Nephron (organoid): Measurements from ENCODE around the gene DSCAM.

Source experiments
- H3K27ac Mint-ChIP-seq, 3 experiments: 2 replicates each; pipeline ENCODE4 v1.8.0; 2020; ENCODE audit warnings: mixed read lengths in 3 of 3, mild to moderate bottlenecking in 2 of 3, moderate library complexity in 1 of 3
- H3K27me3 Mint-ChIP-seq: 2 replicates; pipeline ENCODE4 v1.8.0; 2021; ENCODE audit warnings: low read depth, mild to moderate bottlenecking, moderate library complexity, mixed read lengths
- H3K36me3 Mint-ChIP-seq: 2 replicates; pipeline ENCODE4 v1.8.0; 2020; ENCODE audit warnings: low read depth, mixed read lengths
- H3K4me1 Mint-ChIP-seq: 2 replicates; pipeline ENCODE4 v1.8.0; 2020; ENCODE audit warnings: mixed read lengths
- H3K4me3 Mint-ChIP-seq, 3 experiments: 2 replicates each; pipeline ENCODE4 v1.8.0; 2020; ENCODE audit warnings: mild to moderate bottlenecking in 3 of 3, mixed read lengths in 3 of 3, moderate library complexity in 2 of 3
- H3K9me3 Mint-ChIP-seq: 2 replicates; pipeline ENCODE4 v1.8.0; 2020; ENCODE audit warnings: mixed read lengths
- TF ChIP-seq, protein P1 (sequence below), 3 experiments: fragments of 200-600 bp; sonication (generic); IDR thresholded peaks; one replicate each; pipeline ENCODE4 v1.5.0; 2021; ENCODE audit warnings: antibody characterized with exemption in 3 of 3; ENCODE audit not compliant: unreplicated experiment in 3 of 3

DSCAM gene

DNA sequence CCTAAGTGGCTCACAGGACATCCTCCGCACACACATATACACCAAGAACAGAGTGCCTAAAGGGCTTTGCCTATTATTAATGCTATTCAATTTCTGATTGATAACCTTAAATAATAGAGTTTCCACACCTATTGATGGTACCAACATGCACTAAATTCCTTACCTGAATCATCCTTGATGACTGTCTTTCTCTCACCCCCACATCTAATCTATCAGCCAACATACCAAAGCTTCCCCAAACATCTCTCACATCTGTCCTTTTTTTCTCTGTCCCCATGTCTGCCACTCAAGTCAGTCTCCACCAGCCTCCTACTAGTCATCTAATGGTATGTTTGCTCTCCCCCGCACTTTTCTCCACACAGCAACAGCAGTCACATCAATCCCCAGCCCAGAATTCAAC is 174.4 kb downstream of the DSCAM start:
- TF ChIP-seq, protein P1, sequence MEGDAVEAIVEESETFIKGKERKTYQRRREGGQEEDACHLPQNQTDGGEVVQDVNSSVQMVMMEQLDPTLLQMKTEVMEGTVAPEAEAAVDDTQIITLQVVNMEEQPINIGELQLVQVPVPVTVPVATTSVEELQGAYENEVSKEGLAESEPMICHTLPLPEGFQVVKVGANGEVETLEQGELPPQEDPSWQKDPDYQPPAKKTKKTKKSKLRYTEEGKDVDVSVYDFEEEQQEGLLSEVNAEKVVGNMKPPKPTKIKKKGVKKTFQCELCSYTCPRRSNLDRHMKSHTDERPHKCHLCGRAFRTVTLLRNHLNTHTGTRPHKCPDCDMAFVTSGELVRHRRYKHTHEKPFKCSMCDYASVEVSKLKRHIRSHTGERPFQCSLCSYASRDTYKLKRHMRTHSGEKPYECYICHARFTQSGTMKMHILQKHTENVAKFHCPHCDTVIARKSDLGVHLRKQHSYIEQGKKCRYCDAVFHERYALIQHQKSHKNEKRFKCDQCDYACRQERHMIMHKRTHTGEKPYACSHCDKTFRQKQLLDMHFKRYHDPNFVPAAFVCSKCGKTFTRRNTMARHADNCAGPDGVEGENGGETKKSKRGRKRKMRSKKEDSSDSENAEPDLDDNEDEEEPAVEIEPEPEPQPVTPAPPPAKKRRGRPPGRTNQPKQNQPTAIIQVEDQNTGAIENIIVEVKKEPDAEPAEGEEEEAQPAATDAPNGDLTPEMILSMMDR (IDR thresholded peaks at IDR 0.05; ENCODE audit: unreplicated experiment in 3 of 3): no peak
- no peak overlapping the region for H3K27ac Mint-ChIP-seq
- no peaks in the 10 kb centered on the region for H3K27me3 Mint-ChIP-seq
- H3K9me3 Mint-ChIP-seq: no peaks in the 10 kb centered on the region
- no peaks in the 10 kb centered on the region for H3K36me3 Mint-ChIP-seq
- H3K4me1 Mint-ChIP-seq: peaks cover 9% of the 10 kb centered on the region
- H3K4me3 Mint-ChIP-seq: no peak overlapping the region

DNA sequence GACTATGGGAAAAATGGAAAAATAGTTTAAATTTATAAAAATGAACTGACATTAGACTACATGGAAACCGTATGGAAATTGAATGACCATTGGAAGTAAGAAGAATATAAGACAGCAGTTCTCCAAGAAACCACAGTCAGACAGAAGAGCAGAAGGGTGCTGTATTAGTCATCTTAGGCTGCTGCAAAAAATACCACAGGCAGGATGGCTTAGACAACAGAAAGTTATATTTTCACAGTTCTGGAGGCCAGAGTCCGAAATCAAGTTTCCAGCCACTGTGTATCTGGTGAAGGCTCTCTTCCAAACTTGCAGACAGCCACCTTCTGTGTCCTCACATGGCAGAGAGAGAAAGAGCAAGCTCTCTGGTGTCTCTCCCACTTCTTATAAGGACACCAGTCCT is 175.2 kb downstream of the DSCAM start:
- Mint-ChIP-seq H3K4me1 (peaks cover 9% of the 10 kb centered on the region), H3K9me3 (no peaks in the 10 kb centered on the region), H3K36me3 (no peaks in the 10 kb centered on the region), H3K4me3 (no peak overlapping the region), H3K27me3 (no peaks in the 10 kb centered on the region), H3K27ac (no peak overlapping the region)
- TF ChIP-seq, protein P1 (IDR thresholded peaks at IDR 0.05; ENCODE audit: unreplicated experiment in 3 of 3): no peak

DNA sequence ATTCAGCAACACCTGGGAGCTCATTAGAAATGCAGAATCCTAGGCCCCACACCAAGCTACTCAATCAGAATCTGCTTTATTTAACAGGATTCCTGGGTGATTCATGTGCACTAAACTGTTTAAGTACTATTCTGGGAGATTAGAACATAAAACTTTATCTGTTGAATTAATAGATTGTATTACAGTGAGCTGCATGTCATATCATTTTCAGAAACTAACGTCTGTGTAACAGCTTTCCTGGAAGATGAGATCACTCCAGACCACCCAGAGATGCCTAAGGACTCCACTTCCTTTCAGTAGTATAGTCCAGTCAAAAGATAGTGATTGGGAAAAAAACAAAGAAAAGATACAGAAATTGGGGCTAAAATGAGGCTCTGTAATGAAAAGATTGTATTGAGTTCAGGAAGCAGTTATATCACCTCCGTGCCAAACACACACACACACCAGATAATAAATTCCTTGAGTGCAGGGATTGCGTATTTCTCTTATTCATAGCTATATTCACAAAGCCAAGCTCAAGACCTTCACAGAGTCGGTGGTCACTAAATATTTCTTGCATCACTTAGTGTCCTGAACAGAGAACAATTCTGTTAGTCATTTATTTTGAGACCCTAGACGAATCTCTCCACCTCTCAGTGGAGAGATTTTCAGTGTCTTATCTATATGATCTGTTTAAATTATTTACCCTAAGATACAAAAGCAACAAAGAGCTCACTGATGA is 178.2 kb downstream of the DSCAM start:
- no peaks in the 10 kb centered on the region for H3K27me3 Mint-ChIP-seq
- no peaks in the 10 kb centered on the region for H3K9me3 Mint-ChIP-seq
- peak overlapping the region in 2 of 3 experiments; percentile 50 to 84 for H3K27ac Mint-ChIP-seq
- peaks cover 4% of the 10 kb centered on the region for H3K4me1 Mint-ChIP-seq
- no peak overlapping the region for H3K4me3 Mint-ChIP-seq
- TF ChIP-seq, protein P1 (IDR thresholded peaks at IDR 0.05; ENCODE audit: unreplicated experiment in 3 of 3): no peak
- H3K36me3 Mint-ChIP-seq: no peaks in the 10 kb centered on the region

DNA sequence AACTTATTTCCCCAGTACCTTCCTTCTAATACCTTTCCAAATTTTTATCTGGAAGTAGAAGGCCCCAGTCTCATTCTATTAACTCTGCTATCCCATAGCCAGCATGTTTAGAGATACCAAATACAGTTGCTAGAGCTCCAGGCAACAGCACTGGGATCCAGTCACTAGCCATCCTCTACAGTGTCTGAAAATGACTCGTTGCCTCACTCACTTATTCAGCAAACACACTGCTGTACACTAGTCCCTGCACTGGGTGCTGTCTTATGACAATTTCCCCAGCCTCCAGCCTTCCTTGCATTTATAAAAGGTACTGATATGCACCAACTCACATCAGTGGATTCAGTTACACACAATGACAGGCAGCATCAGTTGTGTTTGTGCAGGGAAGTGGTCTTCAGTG is 179.0 kb downstream of the DSCAM start:
- Mint-ChIP-seq H3K4me3 (no peak overlapping the region), H3K27me3 (no peaks in the 10 kb centered on the region), H3K4me1 (peaks cover 4% of the 10 kb centered on the region)

DNA sequence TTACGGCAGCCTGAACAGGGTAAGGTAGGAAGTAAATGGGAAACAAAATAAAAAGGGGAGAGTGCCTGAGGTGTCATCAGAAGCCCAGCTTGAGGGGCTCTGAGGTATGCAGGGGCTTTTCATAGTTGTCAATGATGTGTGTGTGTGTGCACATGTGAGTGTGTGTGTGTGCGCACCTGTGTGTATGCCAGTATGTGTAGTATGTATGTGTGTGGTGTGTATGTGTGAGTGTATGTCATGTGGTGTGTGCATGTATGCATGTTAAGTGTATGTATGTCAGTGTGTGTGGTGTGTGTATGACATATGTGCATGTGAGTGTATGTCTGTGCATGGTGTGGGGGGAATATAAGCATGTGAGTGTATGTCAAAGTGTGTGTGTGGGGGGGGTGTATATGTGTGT is 184.1 kb downstream of the DSCAM start:
- H3K27ac Mint-ChIP-seq: no peak overlapping the region
- no peaks in the 10 kb centered on the region for H3K4me1 Mint-ChIP-seq
- no peaks in the 10 kb centered on the region for H3K9me3 Mint-ChIP-seq
- no peaks in the 10 kb centered on the region for H3K27me3 Mint-ChIP-seq
- TF ChIP-seq, protein P1 (IDR thresholded peaks at IDR 0.05; ENCODE audit: unreplicated experiment in 3 of 3): no peak
- no peak overlapping the region for H3K4me3 Mint-ChIP-seq
- no peaks in the 10 kb centered on the region for H3K36me3 Mint-ChIP-seq

More for the DNA sequence above, 179.0 kb downstream of the DSCAM start:
- Mint-ChIP-seq H3K9me3 (no peaks in the 10 kb centered on the region), H3K36me3 (no peaks in the 10 kb centered on the region), H3K27ac (no peak overlapping the region)
- TF ChIP-seq, protein P1 (IDR thresholded peaks at IDR 0.05; ENCODE audit: unreplicated experiment in 3 of 3): no peak

DNA sequence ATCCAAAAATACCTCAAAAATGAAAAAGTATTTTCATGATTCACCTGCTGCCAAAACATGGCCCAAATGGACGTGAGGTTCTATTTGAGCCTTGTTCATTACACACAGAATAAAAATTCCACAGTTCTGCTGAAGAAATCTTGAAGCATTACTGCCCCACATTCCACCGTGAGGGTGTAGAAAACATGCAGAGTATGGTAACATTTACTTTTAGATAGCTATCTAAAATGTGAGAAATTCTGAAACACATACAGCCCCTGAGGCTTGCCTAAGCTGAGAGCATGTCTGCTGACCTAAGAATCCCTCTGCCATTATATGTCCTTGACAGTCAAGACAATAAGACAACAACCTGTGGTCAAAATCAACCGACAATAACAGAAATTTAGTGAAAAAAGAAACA is 186.5 kb downstream of the DSCAM start:
- Mint-ChIP-seq H3K4me1 (no peaks in the 10 kb centered on the region), H3K27ac (no peak overlapping the region), H3K36me3 (peaks cover 3% of the 10 kb centered on the region), H3K27me3 (no peaks in the 10 kb centered on the region), H3K4me3 (no peak overlapping the region), H3K9me3 (peaks cover 2% of the 10 kb centered on the region)
- TF ChIP-seq, protein P1 (IDR thresholded peaks at IDR 0.05; ENCODE audit: unreplicated experiment in 3 of 3): no peak
